ENCODE data around the gene LAMP2.

DNA sequence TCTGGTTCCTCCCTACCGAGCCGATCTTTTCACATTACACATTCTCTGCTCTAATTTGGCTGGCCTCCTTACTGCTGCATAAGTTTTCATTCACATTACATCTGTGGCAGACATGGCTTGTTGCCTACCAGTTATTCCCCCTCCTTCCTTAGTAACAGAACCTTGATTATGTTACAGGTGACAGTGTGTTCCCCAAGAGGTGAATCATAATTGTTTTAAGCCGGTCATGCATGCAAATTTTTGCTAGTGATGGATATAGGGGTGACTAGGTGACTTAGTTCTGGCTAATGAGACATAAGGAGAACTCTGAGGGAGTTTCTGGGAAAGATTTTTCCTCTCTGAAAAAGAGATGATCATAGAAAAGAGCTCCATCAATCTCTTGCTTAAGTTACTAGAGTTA lies 8.4 kb upstream of the LAMP2 start:
- no peak for TF ChIP-seq REST (IDR thresholded peaks at IDR 0.05; ENCODE audit: insufficient read depth in 1 of 2, low read depth in 2 of 2, low read length in 2 of 2)
- no peak for TF ChIP-seq POLR2AphosphoS5 (IDR thresholded peaks at IDR 0.05; ENCODE audit: low read depth, low read length)
- no peak for TF ChIP-seq TAF1 (IDR thresholded peaks at IDR 0.05; ENCODE audit: borderline replicate concordance, insufficient read depth, low read length)
